Activated CD4-positive, CD25-positive, alpha-beta regulatory T cell treated with anti-CD3 and anti-CD28 coated beads, Interleukin-2, amount 50 U/mL, for 16 hours (primary cell): ENCODE results near the gene TRAPPC14.

Experiments used
- DNase-seq: peaks from one replicate; pipeline ENCODE4 v3.0.0-alpha.2; 2020; ENCODE audit warnings: low read depth, low spot score

The TRAPPC14 gene

GRCh38 chr7:100174582-100174981 lies 16.1 kb upstream of the TRAPPC14 start:
- no peak for DNase-seq

- DNase-seq, result no peak
These were observed 15.4 kb upstream of the TRAPPC14 start for GRCh38 chr7:100173806-100174495.

DNA sequence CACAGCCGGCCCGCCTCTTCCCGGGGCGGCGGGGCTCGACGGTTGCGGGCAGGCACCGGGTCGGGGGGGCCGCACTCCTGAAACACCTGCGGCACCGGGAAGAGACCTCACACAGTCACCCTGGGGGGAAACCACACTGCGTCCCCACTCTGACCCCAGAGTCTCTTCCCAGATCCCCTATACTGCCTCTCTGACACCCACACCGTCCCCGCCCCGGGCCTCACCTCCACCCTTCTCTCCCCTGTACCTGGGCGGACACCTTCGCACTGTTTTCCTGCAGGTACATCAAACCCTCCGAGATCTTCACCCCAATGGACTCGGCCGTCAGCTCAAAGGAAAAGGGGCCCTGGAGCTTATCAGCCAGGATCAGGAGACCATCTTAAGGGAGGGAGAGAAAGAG lies 13.3 kb upstream of the TRAPPC14 start:
- DNase-seq, result no peak

DNA sequence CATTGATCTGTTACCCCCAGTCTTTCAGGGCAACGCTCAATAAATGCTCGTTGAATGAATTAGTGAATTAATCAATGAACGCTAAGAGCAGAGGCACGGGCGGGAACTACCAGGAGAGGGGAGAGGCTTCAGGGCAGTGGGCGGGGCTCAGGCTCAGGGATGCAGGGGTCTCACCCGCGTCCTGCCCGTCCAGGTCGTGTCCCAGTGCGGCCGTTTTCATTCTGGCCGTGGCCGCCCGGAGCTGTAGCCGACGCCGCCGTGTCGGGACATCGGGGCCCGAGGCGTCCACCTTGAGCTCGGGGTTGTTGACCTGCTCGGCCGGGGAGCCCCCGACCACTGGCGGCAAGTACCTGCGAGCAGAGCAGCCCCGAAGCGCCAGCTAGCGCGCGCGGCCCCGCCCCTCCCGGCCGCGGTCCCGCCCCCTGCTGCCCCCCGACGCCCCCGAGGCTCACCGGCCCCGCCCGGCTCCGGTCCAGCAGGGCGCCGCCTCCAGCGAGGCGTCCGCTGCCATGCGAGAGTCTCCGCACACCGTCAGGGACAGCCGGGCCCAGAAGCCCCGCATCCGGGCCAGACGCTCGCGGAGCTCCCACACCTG lies 12.7 kb upstream of the TRAPPC14 start:
- DNase-seq, result no peak

GRCh38 chr7:100170101-100170897 lies 11.8 kb upstream of the TRAPPC14 start:
- DNase-seq, result no peak

GRCh38 chr7:100169147-100169850 lies 10.8 kb upstream of the TRAPPC14 start:
- no peak for DNase-seq

GRCh38 chr7:100167912-100168323 lies 9.4 kb upstream of the TRAPPC14 start:
- no peak for DNase-seq

- no peak for DNase-seq
These were observed 8.7 kb upstream of the TRAPPC14 start for GRCh38 chr7:100166970-100167911.

- no peak for DNase-seq
These were observed 7.9 kb upstream of the TRAPPC14 start for GRCh38 chr7:100166317-100166940.

- no peak for DNase-seq
These were observed 5.3 kb upstream of the TRAPPC14 start for GRCh38 chr7:100163871-100164270.

DNA sequence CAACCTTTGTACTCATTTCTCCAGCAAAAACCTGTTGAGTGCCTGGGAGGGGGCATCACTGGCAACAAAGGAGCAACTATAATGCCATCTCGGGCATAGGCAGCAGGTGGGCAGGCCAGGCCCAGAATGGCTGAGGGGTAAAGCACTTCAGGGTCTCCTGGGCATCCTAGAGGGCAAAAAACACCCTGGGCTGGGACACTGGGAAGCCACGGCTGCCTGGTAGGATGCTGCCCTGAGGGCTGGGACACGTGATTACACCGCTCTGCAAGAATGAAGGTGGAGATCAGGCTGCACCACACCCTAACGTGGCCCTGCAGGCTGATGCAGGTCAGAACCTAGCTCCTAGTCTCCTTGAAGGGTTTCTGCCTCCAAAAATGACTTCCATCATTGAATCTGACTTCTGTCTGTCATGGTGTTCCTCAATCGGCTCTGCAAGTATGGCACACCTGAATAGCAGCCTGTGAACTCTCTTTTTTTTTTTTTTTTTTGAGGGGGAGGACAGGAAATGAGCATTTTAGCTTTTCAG lies 4.5 kb upstream of the TRAPPC14 start:
- no peak for DNase-seq

DNA sequence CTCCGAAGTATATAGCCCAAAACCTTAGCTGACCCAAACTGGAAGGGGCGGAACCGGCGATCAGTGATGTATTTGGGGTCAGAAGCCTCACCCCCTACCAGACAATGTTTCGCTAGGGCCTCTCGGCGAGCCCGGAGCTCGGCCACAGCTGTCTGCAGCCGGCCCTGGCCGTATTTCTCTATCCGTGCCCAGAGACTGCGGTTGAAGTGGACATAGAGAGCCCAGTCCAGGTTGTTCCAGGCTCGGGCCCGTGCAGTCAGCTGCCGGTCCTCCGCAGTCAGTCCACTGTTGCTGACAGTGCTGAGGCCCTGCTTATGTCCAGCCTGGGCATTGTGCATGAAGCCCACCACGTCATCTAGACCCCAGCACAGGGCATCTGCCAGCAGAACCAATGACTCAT lies 1.5 kb upstream of the TRAPPC14 start:
- no peak for DNase-seq

DNA sequence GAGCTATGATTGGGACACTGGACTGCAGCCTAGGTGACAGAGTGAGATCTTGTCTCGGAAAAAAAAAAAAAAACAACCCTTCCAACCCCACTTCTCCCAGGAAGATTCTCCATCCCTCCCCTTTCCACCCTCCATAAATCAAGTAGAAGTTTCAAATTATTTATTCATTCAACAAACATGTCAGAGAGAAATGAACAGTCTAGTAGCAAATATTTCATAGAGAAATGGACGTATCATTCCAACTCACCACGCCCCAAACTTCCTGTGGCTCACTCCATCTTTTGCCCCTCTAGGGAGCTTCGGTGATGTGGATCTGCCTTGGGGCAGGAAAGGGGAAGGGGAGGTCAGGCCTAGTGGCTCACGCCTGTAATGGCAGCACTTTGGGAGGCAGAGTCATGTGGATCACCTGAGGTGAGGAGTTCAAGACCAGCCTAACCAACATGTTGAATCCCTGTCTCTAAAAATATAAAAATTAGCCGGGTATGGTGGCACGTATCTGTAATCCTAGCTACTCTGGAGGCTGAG lies 638 bp upstream of the TRAPPC14 start:
- no peak for DNase-seq

GRCh38 chr7:100157334-100158228 lies 942 bp downstream of the TRAPPC14 start:
- DNase-seq, result no peak

GRCh38 chr7:100157069-100157333 lies 1.5 kb downstream of the TRAPPC14 start:
- DNase-seq, result no peak

- DNase-seq, result no peak
These were observed 2.0 kb downstream of the TRAPPC14 start for GRCh38 chr7:100156331-100157068.

DNA sequence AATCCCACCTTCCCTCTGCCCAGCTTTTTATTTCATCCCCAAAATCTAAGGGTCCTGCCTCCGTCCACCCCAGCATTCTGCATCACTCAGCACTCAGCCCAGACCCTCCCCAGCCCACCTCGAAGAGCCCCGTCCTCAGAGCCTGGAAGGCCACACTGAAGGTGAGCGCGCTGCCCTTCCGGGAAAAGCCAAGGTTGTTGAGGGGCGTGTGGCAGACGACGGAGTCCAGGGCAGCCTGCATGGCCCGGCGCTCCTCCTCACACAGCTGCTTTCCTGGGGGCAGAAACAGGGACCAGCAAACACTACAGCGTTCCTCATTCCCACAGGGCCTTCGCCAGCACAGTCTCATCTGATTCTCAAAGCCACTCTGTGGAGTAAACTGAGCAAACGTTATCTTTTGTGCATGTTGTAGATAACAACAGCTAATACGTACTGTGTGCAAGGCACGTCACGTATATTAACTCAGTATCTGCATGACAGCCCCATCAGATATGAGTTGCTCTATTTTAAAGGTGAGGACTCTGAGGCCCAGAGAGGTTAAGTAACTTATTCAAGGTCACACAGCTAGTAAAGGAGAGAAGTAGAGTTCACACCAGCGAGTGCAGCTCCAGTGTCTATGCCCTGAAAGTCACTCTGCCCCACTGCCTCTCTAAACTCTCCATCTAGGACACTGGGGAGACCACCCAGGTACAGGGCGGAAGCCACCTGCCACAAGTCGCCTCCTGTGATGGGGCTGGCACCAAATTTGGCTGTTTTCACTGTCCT lies 2.8 kb downstream of the TRAPPC14 start:
- DNase-seq, result no peak
